Skeletal muscle tissue (tissue), 4 donors: ENCODE measurements around the gene AMZ1. TPM values are rescaled to one million over a fixed set of nuclear protein-coding genes. Genes with fewer than 3 reads are reported as not detected.
"Not testable (repeated sequence)": the region's sequence is repeated elsewhere in the genome, so short reads cannot be mapped to it uniquely, and the experiment has no call there.

ENCODE experiments used
- H3K27ac ChIP-seq: one replicate; pipeline ENCODE4 v1.7.0; 2013; ENCODE audit warnings: mild to moderate bottlenecking, low read depth, low read length, inconsistent platforms
- H3K27me3 ChIP-seq, 3 donors: one replicate each; pipeline ENCODE4 v1.7.0; 2013; ENCODE audit warnings: low read length in 3 of 3; ENCODE audit not compliant: control insufficient read depth in 3 of 3, insufficient read depth in 3 of 3
- H3K36me3 ChIP-seq, 3 donors: one replicate each; pipeline ENCODE4 v1.7.0; 2013; ENCODE audit warnings: low read length in 3 of 3; ENCODE audit not compliant: control insufficient read depth in 3 of 3, insufficient read depth in 3 of 3
- H3K4me1 ChIP-seq, 3 donors: one replicate each; pipeline ENCODE4 v1.7.0; 2013; ENCODE audit warnings: low read length in 3 of 3, mild to moderate bottlenecking in 3 of 3; ENCODE audit not compliant: control insufficient read depth in 3 of 3, insufficient read depth in 3 of 3
- H3K4me3 ChIP-seq, 3 donors: one replicate each; pipeline ENCODE4 v1.7.0; 2013; ENCODE audit warnings: low read length in 3 of 3
- H3K9ac ChIP-seq, 3 donors: one replicate each; pipeline ENCODE4 v1.7.0; 2013; ENCODE audit warnings: low read length in 3 of 3, mild to moderate bottlenecking in 3 of 3, moderate library complexity in 2 of 3, low read depth in 1 of 3
- H3K9me3 ChIP-seq, 3 donors: one replicate each; pipeline ENCODE4 v1.7.0; 2013; ENCODE audit warnings: low read length in 3 of 3; ENCODE audit not compliant: control insufficient read depth in 3 of 3
- total RNA-seq: library from RNA; depleted of rRNA; stranded (reverse); fragments of >200 nt; gene quantifications from one replicate; pipeline ENCODE4 v1.2.3, GENCODE V29; 2014
- donor health status: Osteomylitis.

AMZ1 gene
- total RNA-seq, 1 donor from 2014 or later, result under 0.01 TPM

DNA sequence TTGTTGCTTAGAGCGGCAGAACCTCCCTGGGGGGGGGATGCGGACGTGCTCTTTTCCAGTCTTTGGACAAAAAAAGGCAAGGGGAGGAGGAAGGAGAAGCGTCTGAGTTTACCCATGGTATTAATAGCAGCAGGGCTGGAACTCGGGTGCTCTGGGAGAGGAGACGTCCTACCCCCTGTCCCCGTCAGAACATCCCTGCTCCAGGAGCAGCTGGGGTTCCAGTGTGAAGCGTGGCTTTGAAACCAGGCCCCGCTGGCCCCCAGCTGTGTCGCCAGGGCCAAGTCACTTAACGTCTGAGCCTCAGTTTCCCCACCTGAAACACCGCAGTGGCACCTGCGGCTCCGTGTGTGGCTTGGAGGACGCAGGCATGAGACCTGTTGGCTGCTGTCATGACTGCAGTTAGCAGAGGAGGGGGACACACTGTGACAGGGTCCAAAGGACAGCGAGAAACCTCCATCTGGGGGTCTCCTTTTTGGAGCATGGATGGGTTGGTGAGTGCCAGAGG lies 1.4 kb downstream of the AMZ1 start:
- no peaks in the 10 kb centered on the region for H3K36me3 ChIP-seq
- no peak overlapping the region for H3K4me3 ChIP-seq
- H3K9ac ChIP-seq, result no peak overlapping the region
- peaks cover 12 to 24% (median 17%) of the 10 kb centered on the region in 3 donors for H3K4me1 ChIP-seq
- H3K27ac ChIP-seq, result no peak overlapping the region
- H3K9me3 ChIP-seq, result no peaks in the 10 kb centered on the region
- peaks cover 41 to 44% (median 42%) of the 10 kb centered on the region in 3 donors for H3K27me3 ChIP-seq

GRCh38 chr7:2689951-2690705 lies 2.1 kb downstream of the AMZ1 start:
- Histone ChIP-seq H3K9ac (no peak overlapping the region), H3K4me1 (peaks cover 12 to 24% (median 17%) of the 10 kb centered on the region in 3 donors), H3K27me3 (peaks cover 38 to 42% (median 41%) of the 10 kb centered on the region in 3 donors), H3K27ac (no peak overlapping the region), H3K36me3 (no peaks in the 10 kb centered on the region), H3K9me3 (no peaks in the 10 kb centered on the region), H3K4me3 (no peak overlapping the region)

GRCh38 chr7:2691011-2691707 lies 3.2 kb downstream of the AMZ1 start:
- H3K9ac ChIP-seq, result no peak overlapping the region
- peaks cover 12 to 24% (median 17%) of the 10 kb centered on the region in 3 donors for H3K4me1 ChIP-seq
- no peaks in the 10 kb centered on the region for H3K9me3 ChIP-seq
- H3K27ac ChIP-seq, result no peak overlapping the region
- no peaks in the 10 kb centered on the region for H3K36me3 ChIP-seq
- H3K27me3 ChIP-seq, result peaks cover 34 to 37% (median 37%) of the 10 kb centered on the region in 3 donors
- no peak overlapping the region for H3K4me3 ChIP-seq

- Histone ChIP-seq H3K4me1 (peaks cover 12 to 24% (median 17%) of the 10 kb centered on the region in 3 donors), H3K27me3 (peaks cover 30 to 33% (median 31%) of the 10 kb centered on the region in 3 donors)
- H3K4me3 ChIP-seq, H3K9ac ChIP-seq, H3K27ac ChIP-seq, H3K9me3 ChIP-seq, H3K36me3 ChIP-seq: not testable (repeated sequence)
These were observed 4.0 kb downstream of the AMZ1 start for GRCh38 chr7:2691932-2692439.

DNA sequence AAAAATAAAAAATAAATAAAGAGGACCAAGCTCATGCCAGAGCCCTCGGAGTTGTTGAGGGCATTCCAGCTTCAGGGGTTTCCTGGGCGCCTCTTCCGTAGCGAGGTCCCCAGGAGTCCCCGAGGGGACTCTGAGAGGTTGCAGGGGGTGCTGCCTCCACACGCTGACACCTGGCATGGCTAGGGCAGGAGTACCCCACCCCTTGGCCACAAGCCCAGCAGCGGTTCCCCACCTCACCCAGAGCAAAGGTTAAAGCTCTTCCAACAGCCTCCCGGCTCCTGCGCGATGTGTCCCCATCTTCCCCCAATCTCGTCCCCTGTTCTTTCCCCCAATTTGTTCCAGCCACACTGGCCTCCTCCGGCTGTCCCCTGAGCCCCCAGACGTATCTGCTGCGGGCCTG lies 4.5 kb downstream of the AMZ1 start:
- Histone ChIP-seq H3K4me1 (peaks cover 9 to 20% (median 14%) of the 10 kb centered on the region in 3 donors), H3K27ac (no peak overlapping the region), H3K9ac (no peak overlapping the region), H3K4me3 (no peak overlapping the region), H3K9me3 (no peaks in the 10 kb centered on the region), H3K36me3 (no peaks in the 10 kb centered on the region), H3K27me3 (peaks cover 24 to 28% (median 26%) of the 10 kb centered on the region in 3 donors)

GRCh38 chr7:2693420-2694121 lies 5.6 kb downstream of the AMZ1 start:
- not testable (repeated sequence) for H3K9ac ChIP-seq, H3K9me3 ChIP-seq, H3K36me3 ChIP-seq, H3K27ac ChIP-seq, H3K4me3 ChIP-seq
- H3K27me3 ChIP-seq, result peaks cover 15 to 20% (median 19%) of the 10 kb centered on the region in 3 donors
- peaks cover 3 to 13% (median 10%) of the 10 kb centered on the region in 3 donors for H3K4me1 ChIP-seq

GRCh38 chr7:2694122-2694436 lies 6.1 kb downstream of the AMZ1 start:
- not testable (repeated sequence) for H3K9me3 ChIP-seq, H3K27ac ChIP-seq, H3K36me3 ChIP-seq, H3K4me1 ChIP-seq, H3K9ac ChIP-seq, H3K4me3 ChIP-seq
- peaks cover 14 to 19% (median 17%) of the 10 kb centered on the region in 3 donors for H3K27me3 ChIP-seq

- H3K27ac ChIP-seq, result no peak overlapping the region
- no peak overlapping the region for H3K9ac ChIP-seq
- no peak overlapping the region for H3K4me3 ChIP-seq
- H3K9me3 ChIP-seq, result no peaks in the 10 kb centered on the region
- no peaks in the 10 kb centered on the region for H3K36me3 ChIP-seq
- peaks cover 0 to 7% (median 6%) of the 10 kb centered on the region in 3 donors for H3K4me1 ChIP-seq
- H3K27me3 ChIP-seq, result peaks cover 9 to 27% (median 26%) of the 10 kb centered on the region in 3 donors
These were observed 10.7 kb downstream of the AMZ1 start for GRCh38 chr7:2698581-2699288.

- H3K9me3 ChIP-seq, result no peaks in the 10 kb centered on the region
- H3K27me3 ChIP-seq, result peaks cover 9 to 27% (median 26%) of the 10 kb centered on the region in 3 donors
These were observed 11.3 kb downstream of the AMZ1 start for GRCh38 chr7:2699289-2699620.

More at GRCh38 chr7:2699289-2699620, 11.3 kb downstream of the AMZ1 start:
- H3K9ac ChIP-seq, result no peak overlapping the region
- H3K4me3 ChIP-seq, result no peak overlapping the region
- no peak overlapping the region for H3K27ac ChIP-seq
- H3K4me1 ChIP-seq, result peaks cover 0 to 7% (median 6%) of the 10 kb centered on the region in 3 donors
- no peaks in the 10 kb centered on the region for H3K36me3 ChIP-seq
